Spinal cord (tissue), 10 donors: ENCODE measurements around the gene ORC3. TPM values are rescaled to one million over a fixed set of nuclear protein-coding genes. Genes with fewer than 3 reads are reported as not detected.

Experiments used
- DNase-seq, 6 donors: peaks; one replicate each; pipeline versions ENCODE4 v3.0.0 to v3.0.0-alpha.2; 2013 to 2015; ENCODE audit warnings: low spot score in 6 of 6, low read depth in 4 of 6
- H3K27ac ChIP-seq: one replicate; pipeline ENCODE4 v1.5.1; 2013; ENCODE audit warnings: low read depth, low read length, control low read depth
- H3K27me3 ChIP-seq: one replicate; pipeline ENCODE4 v1.6.1; 2013; ENCODE audit warnings: low read length; ENCODE audit not compliant: control insufficient read depth, insufficient read depth
- H3K36me3 ChIP-seq: one replicate; pipeline ENCODE4 v1.6.1; 2013; ENCODE audit warnings: low read length; ENCODE audit not compliant: control insufficient read depth, insufficient read depth
- H3K4me1 ChIP-seq: one replicate; pipeline ENCODE4 v1.6.1; 2013; ENCODE audit warnings: low read length; ENCODE audit not compliant: control insufficient read depth, insufficient read depth
- H3K4me3 ChIP-seq: one replicate; pipeline ENCODE4 v1.5.1; 2013; ENCODE audit warnings: low read depth, low read length, control low read depth
- H3K9me3 ChIP-seq: one replicate; pipeline ENCODE4 v1.6.1; 2013; ENCODE audit warnings: low read length; ENCODE audit not compliant: control insufficient read depth, insufficient read depth
- WGBS: methylation state at CpG from one replicate; pipeline ENCODE4 v1.1.5; 2013; ENCODE audit warnings: missing lambda C conversion rate; ENCODE audit not compliant: insufficient coverage; 5-methylcytosine and 5-hydroxymethylcytosine counted together
- polyA plus RNA-seq, 2 donors: library from polyadenylated mRNA; unstranded; fragments of 120-200 nt; gene quantifications; one replicate each; pipeline ENCODE4 v1.2.1, GENCODE V29; 2013; ENCODE audit not compliant: insufficient read length in 2 of 2
- total RNA-seq, 2 donors: library from RNA; depleted of rRNA in 1 of 2; stranded (reverse); fragments of 120-200 nt in 1 of 2; fragments of >200 nt in 1 of 2; gene quantifications; one replicate each; pipeline versions ENCODE4 v1.2.3 to v1.2.4, GENCODE V29; 2013 to 2014
- donor health status: healthy.

Gene ORC3
- total and polyA plus RNA-seq, 4 donors, result 35.8 to 56.3 (median 41.9) TPM

- Histone ChIP-seq H3K36me3 (peaks cover 2% of the 10 kb centered on the region), H3K27me3 (no peaks in the 10 kb centered on the region), H3K9me3 (no peaks in the 10 kb centered on the region), H3K4me1 (no peaks in the 10 kb centered on the region), H3K27ac (no peak overlapping the region), H3K4me3 (no peak overlapping the region)
- 80% methylated on average over 1 of the region's 1 CpG for WGBS
- no peak for DNase-seq
Measured at GRCh38 chr6:87654122-87654521, 64.2 kb downstream of the ORC3 start.

DNA sequence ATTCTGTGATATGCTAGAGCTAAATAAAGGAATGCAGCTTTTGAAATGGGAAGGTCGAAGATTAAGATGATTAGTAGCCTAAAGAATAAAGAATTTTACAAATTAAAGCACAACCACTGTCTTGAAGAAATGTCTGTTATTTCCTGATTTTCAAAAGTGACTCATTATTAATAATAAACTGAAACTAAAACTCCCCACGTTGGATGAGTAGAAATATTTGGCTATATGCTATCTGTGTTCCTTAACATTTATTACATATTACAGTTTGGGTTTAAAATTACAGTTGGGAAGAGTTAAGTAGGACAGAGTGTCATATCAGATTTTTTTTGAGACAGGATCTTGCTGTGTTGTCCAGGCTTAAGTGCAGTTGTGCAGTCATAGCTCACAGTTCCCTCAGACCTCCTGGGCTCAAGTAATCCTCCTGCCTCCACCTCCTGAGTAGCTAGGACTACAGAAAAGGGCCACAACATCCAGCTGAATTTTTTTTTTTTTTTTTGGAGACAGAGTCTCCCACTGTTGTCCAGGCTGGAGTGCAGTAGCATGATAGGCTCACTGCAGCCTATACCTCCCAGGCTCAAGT is 65.0 kb downstream of the ORC3 start:
- no peak for DNase-seq
- no peaks in the 10 kb centered on the region for H3K27me3 ChIP-seq
- WGBS, result no CpG with 5 or more reads among the region's 2 CpGs
- H3K4me3 ChIP-seq, result no peak overlapping the region
- no peaks in the 10 kb centered on the region for H3K4me1 ChIP-seq
- no peak overlapping the region for H3K27ac ChIP-seq
- peaks cover 2% of the 10 kb centered on the region for H3K36me3 ChIP-seq
- H3K9me3 ChIP-seq, result no peaks in the 10 kb centered on the region

GRCh38 chr6:87655824-87656223 is 65.9 kb downstream of the ORC3 start:
- no peaks in the 10 kb centered on the region for H3K9me3 ChIP-seq
- H3K27ac ChIP-seq, result no peak overlapping the region
- DNase-seq, result no peak
- H3K4me1 ChIP-seq, result no peaks in the 10 kb centered on the region
- no peaks in the 10 kb centered on the region for H3K27me3 ChIP-seq
- H3K36me3 ChIP-seq, result peaks cover 2% of the 10 kb centered on the region
- no peak overlapping the region for H3K4me3 ChIP-seq

- Histone ChIP-seq H3K4me3 (no peak overlapping the region), H3K27me3 (no peaks in the 10 kb centered on the region), H3K9me3 (no peaks in the 10 kb centered on the region), H3K4me1 (no peaks in the 10 kb centered on the region), H3K27ac (no peak overlapping the region), H3K36me3 (peaks cover under 1% of the 10 kb centered on the region)
- no peak for DNase-seq
Measured at GRCh38 chr6:87656857-87657256, 66.9 kb downstream of the ORC3 start.

DNA sequence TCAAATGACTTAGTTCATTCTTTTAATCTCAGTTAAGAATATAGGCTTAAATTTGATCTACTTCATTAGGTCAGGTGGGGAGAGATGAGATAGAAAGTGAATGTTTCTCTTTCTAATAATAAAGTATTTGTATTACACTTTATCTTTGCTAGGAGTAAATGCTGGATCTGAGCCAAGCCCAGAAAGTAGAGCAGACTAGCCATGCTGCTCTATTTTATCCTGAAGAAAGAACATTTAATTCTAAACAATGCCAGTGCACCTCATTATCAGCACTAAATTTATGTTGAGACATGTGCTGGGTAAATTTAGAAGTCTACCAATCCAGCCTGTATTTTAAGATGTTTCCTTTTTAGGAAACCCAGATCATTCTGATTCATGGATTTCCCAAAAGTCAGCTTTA is 68.6 kb downstream of the ORC3 start:
- Histone ChIP-seq H3K27me3 (no peaks in the 10 kb centered on the region), H3K36me3 (no peaks in the 10 kb centered on the region), H3K9me3 (no peaks in the 10 kb centered on the region), H3K4me3 (no peak overlapping the region), H3K27ac (no peak overlapping the region), H3K4me1 (no peaks in the 10 kb centered on the region)
- DNase-seq, result peak in 1 of 6 donors; percentile 18

DNA sequence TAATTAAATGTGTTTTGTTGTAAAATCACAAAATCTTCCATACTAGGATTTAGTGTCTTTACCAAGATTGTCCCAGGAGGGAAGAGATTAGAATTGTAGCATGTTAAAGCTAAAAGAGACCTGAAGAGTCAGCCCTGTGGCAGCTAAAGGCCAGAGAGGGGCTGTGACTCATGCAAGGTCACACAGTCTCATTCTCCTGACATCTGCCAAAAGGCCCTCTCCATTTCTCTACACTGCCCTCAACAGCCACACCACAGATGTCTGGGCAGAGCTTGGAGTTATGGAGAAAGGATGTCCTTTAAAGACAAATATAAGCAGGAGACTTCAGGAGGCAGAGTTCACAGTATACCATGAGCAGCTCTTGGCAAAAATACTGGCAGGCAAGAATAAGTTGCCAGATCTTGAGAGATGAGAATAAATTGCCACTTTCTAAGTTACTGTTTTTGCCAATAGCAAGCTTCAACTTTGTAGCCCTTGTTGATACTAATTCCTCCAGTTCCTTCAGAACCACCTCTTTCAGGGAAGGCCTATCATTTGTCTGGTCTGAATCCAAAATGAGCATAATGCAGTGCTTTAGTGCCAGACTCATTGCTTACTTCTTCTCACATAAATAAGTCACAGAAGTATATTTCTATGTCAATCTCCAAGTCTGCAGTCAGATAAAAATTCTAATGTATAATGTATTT is 70.4 kb downstream of the ORC3 start:
- Histone ChIP-seq H3K27ac (no peak overlapping the region), H3K9me3 (no peaks in the 10 kb centered on the region), H3K36me3 (no peaks in the 10 kb centered on the region), H3K4me3 (no peak overlapping the region), H3K4me1 (no peaks in the 10 kb centered on the region), H3K27me3 (no peaks in the 10 kb centered on the region)
- DNase-seq, result peak in 1 of 6 donors; percentile 67

GRCh38 chr6:87661016-87661415 is 71.1 kb downstream of the ORC3 start:
- Histone ChIP-seq H3K4me1 (no peaks in the 10 kb centered on the region), H3K27ac (no peak overlapping the region)
- WGBS, result no CpG with 5 or more reads among the region's 1 CpG

DNA sequence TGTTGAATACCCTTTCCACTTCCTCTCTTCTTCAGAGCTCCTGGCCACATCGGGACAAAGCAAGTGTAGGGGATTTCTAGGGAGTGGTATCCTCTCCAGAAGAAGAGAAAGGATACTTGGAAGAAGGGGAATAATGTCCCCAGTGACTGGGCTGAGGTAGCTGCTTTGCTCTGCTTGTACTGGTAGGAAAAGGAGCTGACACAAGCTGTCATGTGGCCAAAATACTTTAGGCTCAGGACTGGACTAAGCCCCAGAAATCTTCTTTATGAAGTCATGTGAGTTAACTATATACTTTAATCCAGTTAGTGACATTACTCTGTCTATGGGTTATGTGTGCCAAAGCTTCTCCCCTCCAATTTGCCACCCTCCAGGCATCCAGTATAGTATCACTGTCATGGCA is 71.6 kb downstream of the ORC3 start:
- no peak overlapping the region for H3K27ac ChIP-seq
- no CpG with 5 or more reads among the region's 1 CpG for WGBS

More at GRCh38 chr6:87661016-87661415, 71.1 kb downstream of the ORC3 start:
- no peak for DNase-seq
- no peaks in the 10 kb centered on the region for H3K27me3 ChIP-seq
- no peak overlapping the region for H3K4me3 ChIP-seq
- H3K9me3 ChIP-seq, result no peaks in the 10 kb centered on the region
- no peaks in the 10 kb centered on the region for H3K36me3 ChIP-seq

DNA sequence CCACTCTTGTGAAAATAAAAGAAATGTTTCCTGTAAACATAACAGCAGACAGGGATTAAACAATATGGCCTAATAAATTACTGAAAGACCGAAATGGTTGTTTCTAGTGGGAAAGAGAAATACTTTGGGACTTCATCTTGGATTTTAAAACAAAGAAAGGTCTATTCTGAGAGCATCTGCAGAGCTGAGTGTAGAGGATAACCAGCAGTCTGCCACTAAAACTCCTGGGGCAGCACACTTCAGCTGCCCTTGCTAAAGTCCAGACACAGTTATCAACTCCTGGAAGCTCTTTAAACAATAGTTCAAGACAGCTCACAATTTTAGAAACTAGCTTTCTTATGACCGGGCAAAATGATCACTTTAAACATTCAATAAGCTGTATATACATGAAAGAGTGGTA is 73.5 kb downstream of the ORC3 start:
- 40% methylated on average over 1 of the region's 2 CpGs for WGBS
- DNase-seq, result no peak
- H3K4me1 ChIP-seq, result no peaks in the 10 kb centered on the region
- H3K27me3 ChIP-seq, result no peaks in the 10 kb centered on the region
- no peaks in the 10 kb centered on the region for H3K9me3 ChIP-seq
- H3K36me3 ChIP-seq, result peaks cover 5% of the 10 kb centered on the region
- H3K27ac ChIP-seq, result no peak overlapping the region
- H3K4me3 ChIP-seq, result no peak overlapping the region

More for the DNA sequence above, 71.6 kb downstream of the ORC3 start:
- Histone ChIP-seq H3K4me1 (no peaks in the 10 kb centered on the region), H3K9me3 (no peaks in the 10 kb centered on the region), H3K36me3 (peaks cover 2% of the 10 kb centered on the region), H3K27me3 (no peaks in the 10 kb centered on the region), H3K4me3 (no peak overlapping the region)
- DNase-seq, result no peak

DNA sequence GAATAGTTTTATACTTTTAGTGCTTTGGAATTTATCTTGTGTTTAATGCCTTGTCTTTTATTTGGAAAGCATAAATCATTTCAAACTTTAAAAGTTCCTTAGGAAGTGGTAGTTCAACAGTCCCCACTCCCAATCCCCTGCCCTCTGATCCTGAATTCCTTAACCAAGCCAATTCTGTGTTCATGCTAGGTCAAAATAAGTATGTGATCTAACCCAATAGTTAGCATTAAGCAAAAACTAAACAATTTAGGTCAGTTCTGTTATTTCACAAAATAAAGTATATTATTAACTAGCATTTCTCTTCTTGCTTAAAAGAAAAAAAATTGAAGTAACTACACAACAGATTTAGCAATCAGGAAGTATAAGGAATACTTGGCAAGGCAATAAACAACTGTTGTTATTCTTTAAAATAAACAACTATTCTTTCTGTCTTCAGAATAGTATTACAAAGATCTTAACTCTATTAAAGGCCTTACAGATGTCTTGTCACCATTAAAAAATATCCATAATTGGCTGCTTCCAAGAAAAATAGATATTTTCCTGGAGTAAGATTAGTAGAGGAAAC is 75.1 kb downstream of the ORC3 start:
- Histone ChIP-seq H3K27me3 (no peaks in the 10 kb centered on the region), H3K27ac (no peak overlapping the region), H3K9me3 (no peaks in the 10 kb centered on the region), H3K4me3 (no peak overlapping the region), H3K36me3 (peaks cover 8% of the 10 kb centered on the region), H3K4me1 (no peaks in the 10 kb centered on the region)
- DNase-seq, result no peak
